Measurements from ENCODE around the gene ILRUN. TPM values are rescaled to one million over a fixed set of nuclear protein-coding genes. Genes with fewer than 3 reads are reported as not detected.
"Not testable (repeated sequence)": the region's sequence is repeated elsewhere in the genome, so short reads cannot be mapped to it uniquely, and the experiment has no call there.

Gene ILRUN
- total RNA-seq, 1 donor from 2014 or later, result 81.7 TPM

GRCh38 chr6:34697904-34698559 is 1.5 kb upstream of the ILRUN start:
- ATAC-seq, result no peak
- DNase-seq (ENCODE audit: low spot score), result no peak

GRCh38 chr6:34697544-34697836 is 923 bp upstream of the ILRUN start:
- no peak for DNase-seq (ENCODE audit: low spot score)
- no peak for ATAC-seq

DNA sequence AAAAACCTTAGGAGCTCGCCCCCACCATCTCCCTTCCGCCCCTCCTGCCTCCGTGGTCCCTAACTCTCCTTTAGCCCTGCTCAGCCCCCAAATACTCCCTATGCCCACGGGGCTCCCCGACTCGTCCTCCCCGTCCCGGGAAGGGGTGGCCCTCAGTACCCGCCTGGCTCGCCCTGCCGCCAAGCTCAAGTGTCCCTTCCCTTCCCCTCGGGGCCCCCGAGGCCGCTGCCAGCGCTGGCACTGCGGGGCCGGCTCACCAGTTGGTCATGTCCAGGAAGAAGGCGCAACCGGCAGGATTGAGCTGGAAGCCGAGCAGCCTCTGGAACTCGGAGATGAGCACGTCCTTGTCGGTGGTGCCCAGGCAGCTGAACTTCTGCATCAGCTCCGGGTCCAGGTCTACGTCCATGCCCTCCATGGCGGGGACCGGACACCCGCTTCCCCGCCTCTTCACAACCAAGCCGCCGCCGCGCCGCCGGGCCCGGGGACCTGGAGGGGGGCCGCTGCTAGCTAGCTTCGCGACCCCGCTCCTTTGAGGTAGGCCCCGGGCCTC is 303 bp downstream of the ILRUN start:
- DNase-seq (ENCODE audit: low spot score) (no peak), ATAC-seq (peak; percentile 52)

DNA sequence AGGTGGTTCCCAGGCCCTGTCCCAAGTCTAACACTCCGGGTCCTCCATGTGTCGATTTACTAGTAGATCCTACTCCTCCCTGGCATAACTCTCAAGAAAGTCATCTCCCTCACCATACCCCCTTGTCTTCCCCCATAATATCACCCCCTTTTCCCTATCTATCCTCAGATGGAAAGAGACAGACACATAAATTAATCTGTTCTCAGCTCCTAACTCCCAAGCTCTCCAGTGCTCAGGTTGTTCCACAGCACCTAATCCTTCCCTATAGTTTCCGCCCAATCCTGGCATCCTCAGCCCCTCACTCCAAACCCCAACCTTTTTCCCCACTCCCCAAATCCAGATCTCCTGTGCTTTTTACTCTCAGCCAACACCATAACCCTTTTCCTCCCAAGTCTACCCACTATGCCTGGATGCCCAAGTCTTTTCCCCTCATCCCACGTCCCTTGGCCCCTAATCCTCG is 808 bp downstream of the ILRUN start:
- peak; percentile 1 for ATAC-seq
- DNase-seq (ENCODE audit: low spot score), result no peak

DNA sequence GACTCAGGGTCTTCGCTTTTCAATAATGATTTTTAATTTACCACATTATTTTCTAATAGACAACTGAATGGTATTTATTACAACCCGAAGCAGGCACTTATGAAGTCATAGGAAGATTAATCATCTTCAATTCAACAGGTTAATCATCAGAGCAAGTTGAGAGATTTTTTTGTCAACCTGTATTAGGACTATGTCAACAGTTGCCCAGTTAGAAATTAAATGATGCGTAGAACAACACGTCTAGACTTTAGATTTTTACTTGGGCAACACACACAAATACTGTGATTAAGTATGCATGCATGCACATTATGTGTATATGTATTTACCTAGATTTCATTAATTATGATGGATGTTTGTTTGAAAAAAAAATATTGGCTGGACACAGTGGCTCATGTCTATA is 4.3 kb downstream of the ILRUN start:
- ATAC-seq (no peak), DNase-seq (ENCODE audit: low spot score) (no peak)

DNA sequence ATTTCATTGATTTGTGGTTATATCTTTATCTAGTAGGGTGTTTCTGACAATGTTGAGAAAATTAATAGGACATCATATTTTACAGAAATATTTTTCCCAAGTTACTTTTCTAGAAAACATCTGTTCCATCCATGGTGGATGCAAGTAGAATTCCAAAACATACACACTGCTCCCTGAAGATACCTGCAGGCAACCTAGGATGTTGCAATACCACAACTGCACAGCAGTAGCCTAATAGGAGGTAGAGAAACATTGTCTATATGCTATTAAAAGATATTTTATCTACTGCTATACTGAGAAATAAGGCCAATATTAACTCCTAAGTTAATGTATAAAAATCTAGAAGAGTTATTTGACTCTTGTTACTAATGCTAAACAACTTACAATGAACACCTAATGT is 6.8 kb downstream of the ILRUN start:
- DNase-seq (ENCODE audit: low spot score), result no peak
- ATAC-seq, result peak; percentile 43

DNA sequence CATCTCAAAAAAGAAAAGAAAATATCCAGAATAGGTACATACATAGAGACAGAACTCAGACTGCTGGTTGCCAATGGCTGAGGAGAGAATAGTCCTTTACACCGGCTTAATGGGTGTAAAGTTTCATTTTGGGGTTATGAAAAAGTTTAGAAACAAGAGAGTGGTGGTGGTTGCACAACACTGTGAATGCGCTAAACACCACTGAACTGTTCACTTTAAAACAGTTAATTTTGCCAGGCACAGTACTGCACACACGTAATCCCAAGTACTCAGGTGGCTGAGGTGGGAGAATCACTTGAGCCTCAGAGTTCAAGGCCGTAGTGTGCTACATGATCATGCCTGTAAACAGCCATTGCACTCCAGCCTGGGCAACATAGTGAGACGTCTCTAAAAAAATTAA is 7.6 kb downstream of the ILRUN start:
- DNase-seq (ENCODE audit: low spot score), result no peak

GRCh38 chr6:34684919-34685318 is 11.6 kb downstream of the ILRUN start:
- ATAC-seq (no peak), DNase-seq (ENCODE audit: low spot score) (no peak)

More for the DNA sequence above, 7.6 kb downstream of the ILRUN start:
- ATAC-seq, result peak; percentile 80

GRCh38 chr6:34684364-34684763 is 12.2 kb downstream of the ILRUN start:
- DNase-seq (ENCODE audit: low spot score), result no peak
- no peak for ATAC-seq

DNA sequence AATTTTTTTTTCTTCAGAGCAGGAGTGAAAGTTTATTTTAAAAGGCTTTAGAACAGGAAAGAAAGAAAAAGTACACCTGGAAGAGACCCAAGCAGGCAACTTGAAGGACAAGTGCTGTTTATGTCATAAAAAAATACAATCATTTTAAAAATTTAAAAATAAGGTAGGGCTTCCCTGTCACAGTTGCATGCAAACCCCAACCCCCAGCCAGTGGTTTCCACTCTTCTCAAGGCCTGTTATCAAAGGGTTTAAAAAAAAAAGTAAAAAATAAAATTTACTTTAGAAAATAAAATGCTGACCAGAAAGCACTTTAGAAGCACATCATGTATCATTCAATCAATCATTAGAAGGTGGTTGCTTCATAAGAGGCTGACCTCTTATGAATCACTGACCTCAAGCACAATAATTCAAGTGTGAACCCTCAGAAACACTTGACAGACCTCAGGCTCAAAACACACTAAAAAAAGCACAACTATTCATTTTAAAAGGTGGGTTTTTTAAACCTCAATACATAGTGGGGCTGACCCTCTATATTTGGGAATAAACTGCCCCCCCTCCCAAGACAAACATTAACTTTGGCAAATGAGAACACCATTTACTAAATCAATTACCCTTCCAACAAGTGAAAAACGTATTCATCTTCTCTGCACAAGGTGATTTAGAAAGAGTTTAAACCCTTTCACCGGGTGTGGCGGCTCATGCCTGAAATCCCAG is 15.6 kb downstream of the ILRUN start:
- no peak for DNase-seq (ENCODE audit: low spot score)
- peak; percentile 61 for ATAC-seq

- ATAC-seq, result not testable (repeated sequence)
Measured at GRCh38 chr6:34680313-34680712, 16.3 kb downstream of the ILRUN start.

DNA sequence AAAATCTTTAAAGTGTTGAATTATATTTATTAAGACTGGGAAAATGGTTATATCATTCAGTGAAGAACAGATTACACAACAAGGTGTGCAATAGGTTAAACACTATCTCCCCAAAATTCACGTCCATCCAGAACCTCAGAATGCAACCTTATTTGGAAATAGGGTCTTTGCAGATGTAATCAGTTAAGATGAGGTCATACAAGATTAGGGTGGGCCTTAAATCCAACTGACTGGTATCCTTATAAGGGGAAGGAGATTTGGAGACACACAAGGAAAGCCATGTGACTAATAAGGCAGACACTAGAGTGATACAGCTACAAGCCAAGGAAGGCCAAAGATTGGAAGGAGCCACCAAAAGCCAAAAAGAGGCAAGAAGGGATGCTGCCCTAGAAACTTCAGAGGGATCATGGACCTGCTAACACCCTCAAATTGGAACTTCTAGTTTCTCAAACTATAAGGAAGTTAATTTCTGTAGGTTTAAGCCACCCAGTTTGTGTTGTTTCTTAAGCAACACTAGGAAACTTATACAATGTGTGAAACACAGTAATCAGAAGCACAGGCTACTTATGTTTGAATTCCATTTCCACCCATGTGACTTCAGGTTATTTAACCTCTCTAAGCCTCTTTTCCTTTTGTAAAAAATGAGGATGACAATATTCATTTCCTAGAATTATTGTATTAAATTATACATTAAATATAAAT is 16.9 kb downstream of the ILRUN start:
- ATAC-seq (no peak), DNase-seq (ENCODE audit: low spot score) (no peak)

More at GRCh38 chr6:34680313-34680712, 16.3 kb downstream of the ILRUN start:
- not testable (repeated sequence) for DNase-seq (ENCODE audit: low spot score)

GRCh38 chr6:34676140-34676539 is 20.4 kb downstream of the ILRUN start:
- ATAC-seq, result no peak

DNA sequence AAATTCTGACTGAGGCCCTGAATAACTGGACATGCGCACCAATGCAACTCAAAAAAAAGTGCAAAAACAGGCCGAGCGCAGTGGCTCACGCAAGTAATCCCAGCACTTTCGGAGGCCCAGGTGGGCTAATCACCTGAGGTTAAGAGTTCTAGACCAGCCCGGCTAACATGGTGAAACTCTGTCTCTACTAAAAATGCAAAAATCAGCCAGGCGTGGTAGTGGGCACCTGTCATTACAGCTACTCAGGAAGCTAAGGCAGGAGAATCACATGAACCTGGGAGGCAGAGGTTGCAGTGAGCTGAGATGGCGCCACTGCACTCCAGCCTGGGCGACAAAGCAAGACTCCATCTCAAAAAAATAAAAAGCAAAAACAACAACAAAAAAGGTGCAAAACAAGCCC is 21.6 kb downstream of the ILRUN start:
- DNase-seq (ENCODE audit: low spot score); ATAC-seq: not testable (repeated sequence)

More at GRCh38 chr6:34676140-34676539, 20.4 kb downstream of the ILRUN start:
- DNase-seq (ENCODE audit: low spot score), result no peak

- DNase-seq (ENCODE audit: low spot score) (no peak), ATAC-seq (peak; percentile 81)
Measured at GRCh38 chr6:34674268-34674639, 22.3 kb downstream of the ILRUN start.

DNA sequence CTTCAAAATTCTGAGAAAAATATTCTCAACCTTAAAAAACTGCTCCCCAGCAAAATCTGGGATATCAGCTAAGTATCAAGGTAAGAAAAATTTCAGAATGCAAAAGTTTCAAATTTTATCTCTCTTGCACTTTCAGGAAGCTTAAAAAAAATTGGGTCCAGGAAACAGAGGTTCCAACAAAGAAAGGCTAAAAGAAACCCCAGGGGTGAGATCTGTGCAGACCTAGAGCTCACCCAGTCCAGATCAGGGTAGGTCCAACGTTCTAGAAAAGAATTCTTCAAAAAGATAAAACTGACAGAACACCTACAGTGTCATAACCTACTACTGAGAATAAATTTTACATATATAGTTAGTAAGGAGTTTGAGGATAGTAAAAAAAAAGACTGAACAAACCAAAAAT is 23.5 kb downstream of the ILRUN start:
- no peak for DNase-seq (ENCODE audit: low spot score)
- ATAC-seq, result no peak

DNA sequence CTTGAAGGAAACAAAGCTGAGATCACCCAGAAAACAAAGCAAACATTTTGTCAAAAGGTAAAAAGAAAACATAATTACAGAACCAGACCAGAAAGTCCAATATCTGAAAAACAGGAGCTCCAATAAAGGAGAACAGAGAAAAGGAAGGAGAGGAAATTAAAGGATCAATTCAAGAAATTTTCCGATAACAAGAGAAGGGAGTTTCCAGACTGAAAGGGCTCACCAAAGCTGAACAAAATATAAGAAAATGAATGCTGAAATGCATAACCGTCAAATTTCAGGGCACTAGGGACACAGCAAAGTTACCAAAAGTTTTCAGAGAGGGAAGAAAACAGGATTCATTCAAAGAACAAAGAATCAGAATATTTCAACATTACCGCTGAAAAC is 23.9 kb downstream of the ILRUN start:
- no peak for ATAC-seq
- no peak for DNase-seq (ENCODE audit: low spot score)

DNA sequence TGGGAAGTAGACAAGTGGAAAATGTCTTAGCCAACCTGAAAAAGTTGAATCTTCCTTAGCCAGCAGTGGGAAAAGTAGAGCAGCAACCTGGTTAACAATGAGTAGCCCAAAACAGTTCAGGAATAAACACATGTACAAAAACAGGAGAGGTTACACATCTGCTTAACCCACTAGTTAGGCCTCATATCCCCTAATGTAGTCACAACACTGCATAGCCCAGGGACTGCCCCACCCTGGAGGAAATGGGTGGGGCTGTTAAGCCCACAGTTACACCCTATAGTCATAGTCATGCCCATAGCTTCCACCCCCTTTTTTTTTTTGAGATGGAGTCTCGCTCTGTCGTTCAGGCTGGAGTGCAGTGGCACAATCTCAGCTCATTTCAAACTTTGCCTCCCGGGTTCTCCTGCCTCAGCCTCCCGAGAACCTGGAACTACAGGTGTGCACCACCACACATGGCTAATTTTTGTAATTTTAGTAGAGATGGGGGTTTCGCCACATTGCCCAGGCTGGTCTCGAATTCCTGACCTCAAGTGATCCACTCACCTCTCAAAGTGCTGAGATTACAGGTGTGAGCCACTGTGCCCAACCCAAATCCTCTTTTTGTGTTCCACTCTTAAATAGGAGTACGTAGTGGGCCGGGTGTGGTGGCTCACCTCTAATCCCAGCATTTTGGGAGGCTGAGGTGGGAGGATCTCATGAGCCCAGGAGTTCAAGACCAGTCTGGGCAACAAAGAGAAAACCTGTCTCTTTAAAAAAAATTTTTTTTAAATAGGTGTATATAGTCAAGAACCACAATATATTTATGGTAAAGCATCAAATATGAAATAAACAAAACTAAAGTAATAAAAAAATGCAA is 24.5 kb downstream of the ILRUN start:
- DNase-seq (ENCODE audit: low spot score) (no peak), ATAC-seq (peak; percentile 8)

DNA sequence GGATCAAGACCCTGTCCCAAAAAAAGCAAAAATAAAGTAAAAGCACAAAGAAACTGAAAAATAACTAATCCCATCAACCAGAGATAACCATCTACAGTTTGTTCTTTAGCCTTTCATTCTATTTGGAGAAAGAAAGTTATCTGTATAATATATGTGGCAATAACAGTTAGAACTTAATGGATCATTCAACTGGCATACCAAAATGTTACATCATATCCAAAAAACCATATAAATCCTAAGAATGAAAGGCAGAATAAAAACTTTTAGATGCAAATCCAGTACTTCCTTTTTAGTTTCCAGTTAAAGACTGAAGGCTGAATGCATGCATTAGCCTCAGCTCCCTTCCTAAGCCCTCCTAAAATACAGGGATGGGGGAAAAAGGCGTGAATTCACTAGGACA is 25.2 kb downstream of the ILRUN start:
- DNase-seq (ENCODE audit: low spot score) (no peak), ATAC-seq (no peak)

GRCh38 chr6:34668799-34669198 is 27.8 kb downstream of the ILRUN start:
- not testable (repeated sequence) for ATAC-seq

More at GRCh38 chr6:34668799-34669198, 27.8 kb downstream of the ILRUN start:
- DNase-seq (ENCODE audit: low spot score), result not testable (repeated sequence)

Measured in left lobe of liver (tissue), 2 donors.